ENCODE measurements around the gene ADA. TPM values are rescaled to one million over a fixed set of nuclear protein-coding genes. Genes with fewer than 3 reads are reported as not detected.

ADA gene
- total RNA-seq, 1 donor from 2014 or later: 72.3 TPM

DNA sequence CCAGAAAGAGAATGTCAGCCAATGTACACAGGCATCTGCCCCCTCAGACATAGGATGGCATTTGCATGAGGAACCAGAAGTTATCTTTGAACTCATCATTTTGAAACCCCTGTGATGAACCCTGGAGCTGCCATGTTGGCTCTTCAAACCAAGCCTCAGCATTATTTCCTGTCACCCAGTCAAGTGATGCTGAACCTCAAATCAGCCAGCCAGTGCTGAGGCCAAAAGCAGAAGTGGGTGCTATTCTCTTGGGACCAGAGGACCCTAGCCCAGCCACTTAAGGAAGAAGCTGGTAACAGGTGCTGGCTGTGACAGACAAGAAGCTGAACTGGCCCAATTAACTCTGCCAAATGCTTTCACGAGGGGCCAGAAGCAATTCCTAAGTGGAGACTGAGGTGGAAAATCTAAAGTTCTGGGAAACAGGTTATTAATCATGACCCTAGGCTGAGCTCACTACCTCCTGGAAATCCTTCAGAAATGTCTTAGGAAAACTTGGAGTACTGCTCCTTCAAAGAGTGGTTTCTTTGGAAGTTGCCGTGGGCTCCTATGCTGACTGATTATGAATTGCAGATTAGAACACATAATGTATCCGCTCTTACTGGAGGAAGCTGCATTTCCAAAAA lies 65.1 kb downstream of the ADA start:
- TF ChIP-seq, protein P1, sequence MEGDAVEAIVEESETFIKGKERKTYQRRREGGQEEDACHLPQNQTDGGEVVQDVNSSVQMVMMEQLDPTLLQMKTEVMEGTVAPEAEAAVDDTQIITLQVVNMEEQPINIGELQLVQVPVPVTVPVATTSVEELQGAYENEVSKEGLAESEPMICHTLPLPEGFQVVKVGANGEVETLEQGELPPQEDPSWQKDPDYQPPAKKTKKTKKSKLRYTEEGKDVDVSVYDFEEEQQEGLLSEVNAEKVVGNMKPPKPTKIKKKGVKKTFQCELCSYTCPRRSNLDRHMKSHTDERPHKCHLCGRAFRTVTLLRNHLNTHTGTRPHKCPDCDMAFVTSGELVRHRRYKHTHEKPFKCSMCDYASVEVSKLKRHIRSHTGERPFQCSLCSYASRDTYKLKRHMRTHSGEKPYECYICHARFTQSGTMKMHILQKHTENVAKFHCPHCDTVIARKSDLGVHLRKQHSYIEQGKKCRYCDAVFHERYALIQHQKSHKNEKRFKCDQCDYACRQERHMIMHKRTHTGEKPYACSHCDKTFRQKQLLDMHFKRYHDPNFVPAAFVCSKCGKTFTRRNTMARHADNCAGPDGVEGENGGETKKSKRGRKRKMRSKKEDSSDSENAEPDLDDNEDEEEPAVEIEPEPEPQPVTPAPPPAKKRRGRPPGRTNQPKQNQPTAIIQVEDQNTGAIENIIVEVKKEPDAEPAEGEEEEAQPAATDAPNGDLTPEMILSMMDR (IDR thresholded peaks at IDR 0.05): no peak
- peak overlapping the region; percentile 96 for H3K27ac Mint-ChIP-seq
- H3K4me3 Mint-ChIP-seq: peak overlapping the region; percentile 94
- intact Hi-C loops (cut with micrococcal nuclease): loop anchor here (1.0 to 5.0 kb wide), 9 partner anchors 8 to 904 kb away; partner anchors contain the start of genes ADA, OSER1 and SERINC3
- H3K27me3 Mint-ChIP-seq: no peaks in the 10 kb centered on the region
- POLR2A ChIA-PET: interaction anchor here (0.5 to 5.3 kb wide), 14 partner anchors 9 to 1128 kb away, joined by 3 to 154 read pairs (median 14); partner anchors contain the start of genes ADA, SERINC3, STK4 and TTPAL
- peaks cover 89% of the 10 kb centered on the region for H3K4me1 Mint-ChIP-seq
- DNase-seq (peak; percentile 62), ATAC-seq (ENCODE audit: low read depth) (peak; percentile 77)
- H3K9me3 Mint-ChIP-seq: no peaks in the 10 kb centered on the region
- H3K36me3 Mint-ChIP-seq (ENCODE audit: low read depth): peaks cover 77% of the 10 kb centered on the region
- CTCF ChIA-PET: interaction anchor here (0.7 to 5.0 kb wide), 6 partner anchors 9 to 850 kb away, joined by 3 to 46 read pairs (median 15); no protein-coding TSS in a partner anchor

DNA sequence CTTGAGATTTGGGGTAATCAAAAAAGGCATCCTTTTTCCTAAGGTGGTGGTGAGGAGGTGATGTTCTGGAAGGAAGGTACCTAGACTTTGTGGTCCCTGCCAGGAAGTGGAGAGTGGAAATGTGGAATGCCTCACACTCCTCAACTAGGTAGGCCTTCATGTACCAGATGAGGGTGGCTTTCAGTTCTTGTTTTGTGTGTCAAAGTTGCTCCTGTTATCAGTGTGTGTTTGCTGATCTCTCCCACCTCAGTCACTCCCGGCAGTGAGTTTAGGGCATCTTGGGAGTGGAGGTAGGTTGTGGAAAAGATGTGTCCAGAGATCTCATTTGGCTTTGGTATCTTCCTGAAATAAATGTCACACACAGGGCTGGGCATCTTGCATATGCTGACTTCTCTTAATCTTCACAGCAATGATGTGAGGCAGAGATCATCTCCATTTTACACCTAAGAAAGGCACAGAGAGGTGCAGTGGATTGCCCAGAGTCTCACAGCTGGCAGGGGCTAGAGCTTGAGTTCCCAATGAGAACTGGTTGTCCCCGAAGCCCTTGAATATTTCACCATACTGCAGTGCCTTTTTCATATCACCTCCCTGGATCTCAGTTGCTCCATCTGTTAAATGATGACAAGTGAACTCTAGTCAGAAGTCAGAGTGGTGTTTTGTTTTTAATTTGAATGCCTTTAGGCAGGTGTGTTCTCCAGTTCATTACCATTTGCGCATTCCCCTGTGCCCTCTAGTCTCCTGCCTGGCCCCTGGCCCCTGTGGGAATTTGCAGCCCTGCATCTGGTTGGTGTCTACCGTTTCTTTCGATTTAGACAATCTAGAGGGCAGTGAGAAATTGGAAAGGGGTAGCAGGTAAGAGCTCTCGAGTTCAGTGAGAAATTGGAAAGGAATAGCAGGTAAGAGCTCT lies 66.2 kb downstream of the ADA start:
- ATAC-seq (ENCODE audit: low read depth): peak; percentile 4
- CTCF ChIA-PET: interaction anchor here (0.9 to 5.0 kb wide), 6 partner anchors 9 to 851 kb away, joined by 3 to 46 read pairs (median 15); no protein-coding TSS in a partner anchor
- H3K4me3 Mint-ChIP-seq: peak overlapping the region; percentile 94
- no peaks in the 10 kb centered on the region for H3K9me3 Mint-ChIP-seq
- DNase-seq: no peak
- TF ChIP-seq, protein P1 (IDR thresholded peaks at IDR 0.05): no peak
- no peaks in the 10 kb centered on the region for H3K27me3 Mint-ChIP-seq
- peaks cover 89% of the 10 kb centered on the region for H3K4me1 Mint-ChIP-seq
- peak overlapping the region; percentile 96 for H3K27ac Mint-ChIP-seq
- H3K36me3 Mint-ChIP-seq (ENCODE audit: low read depth): peaks cover 66% of the 10 kb centered on the region
- intact Hi-C loops (cut with micrococcal nuclease): loop anchor here (2.0 to 5.0 kb wide), 2 partner anchors 381 to 903 kb away; partner anchors contain the start of gene STK4
- POLR2A ChIA-PET: interaction anchor here (0.5 to 5.3 kb wide), 13 partner anchors 8 to 1127 kb away, joined by 3 to 154 read pairs (median 14); partner anchors contain the start of genes ADA, SERINC3 and STK4

DNA sequence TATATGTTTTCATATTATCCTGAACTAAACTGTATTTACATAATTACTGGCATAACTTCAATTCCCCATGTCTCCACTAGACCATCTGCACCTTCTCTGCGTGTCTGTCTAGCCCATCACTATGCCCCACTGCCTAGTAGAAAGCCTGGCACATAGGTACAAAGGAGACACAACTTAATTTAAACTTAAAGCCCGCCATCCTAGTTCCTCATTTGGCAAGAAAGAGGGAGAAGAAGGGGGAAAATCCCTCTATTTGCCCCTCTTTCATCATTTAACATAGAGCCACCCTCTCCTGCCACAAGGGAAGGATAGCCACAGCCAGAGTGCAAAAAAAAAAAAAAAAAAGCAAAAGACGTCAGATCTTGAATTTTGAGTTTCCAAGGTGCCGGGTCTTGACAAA lies 67.3 kb downstream of the ADA start:
- Mint-ChIP-seq H3K27me3 (no peaks in the 10 kb centered on the region), H3K4me1 (peaks cover 90% of the 10 kb centered on the region), H3K36me3 (ENCODE audit: low read depth) (peaks cover 57% of the 10 kb centered on the region), H3K4me3 (peak overlapping the region; percentile 94), H3K9me3 (no peaks in the 10 kb centered on the region), H3K27ac (peak overlapping the region; percentile 96)
- ChIA-PET POLR2A (interaction anchor here (0.6 to 5.3 kb wide), 7 partner anchors 8 to 468 kb away, joined by 3 to 154 read pairs (median 8); partner anchors contain the start of gene ADA), CTCF (interaction anchor here (1.0 to 5.0 kb wide), 3 partner anchors 8 to 26 kb away, joined by 7 to 46 read pairs (median 14); no protein-coding TSS in a partner anchor)
- no peak for DNase-seq
- ATAC-seq (ENCODE audit: low read depth): peak; percentile 22
- TF ChIP-seq, protein P1 (IDR thresholded peaks at IDR 0.05): no peak
- intact Hi-C loops (cut with micrococcal nuclease): loop anchor here (2.0 to 5.0 kb wide), 2 partner anchors 303 to 383 kb away; partner anchors contain the start of genes STK4 and YWHAB

DNA sequence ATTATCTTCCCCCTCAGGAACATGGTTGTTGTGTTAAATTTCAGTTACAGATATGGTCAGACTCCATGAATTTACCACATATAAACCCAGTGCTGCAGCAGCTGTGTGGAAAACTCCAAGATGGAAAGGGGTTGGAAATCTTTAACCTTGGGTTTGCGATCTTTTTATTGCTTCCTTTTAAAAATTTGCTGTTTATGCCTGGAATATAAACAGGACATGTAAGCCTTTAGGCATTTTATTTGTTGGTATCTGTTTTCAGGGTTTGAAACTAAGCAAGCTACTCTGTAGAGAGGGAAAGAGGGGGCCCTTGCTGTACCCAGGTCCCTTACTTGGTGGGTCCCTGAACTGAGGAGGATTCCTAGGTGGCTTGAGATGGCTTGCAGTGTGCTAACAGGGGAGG lies 68.3 kb downstream of the ADA start:
- CTCF ChIA-PET: interaction anchor here (1.0 to 2.7 kb wide), 3 partner anchors 15 to 27 kb away, joined by 7 to 9 read pairs (median 8); no protein-coding TSS in a partner anchor
- no peak for DNase-seq
- TF ChIP-seq, protein P1 (IDR thresholded peaks at IDR 0.05): no peak
- Mint-ChIP-seq H3K36me3 (ENCODE audit: low read depth) (peaks cover 47% of the 10 kb centered on the region), H3K27ac (peak overlapping the region; percentile 96), H3K4me3 (peak overlapping the region; percentile 94), H3K4me1 (peaks cover 83% of the 10 kb centered on the region), H3K9me3 (no peaks in the 10 kb centered on the region), H3K27me3 (no peaks in the 10 kb centered on the region)
- POLR2A ChIA-PET: interaction anchor here (0.7 to 2.4 kb wide), 14 partner anchors 8 to 395 kb away, joined by 3 to 20 read pairs (median 6); partner anchors contain the start of genes ADA and SERINC3
- intact Hi-C loops (cut with micrococcal nuclease): loop anchor here (5.0 kb wide), 1 partner anchor 304 kb away; the partner anchor contains the start of gene YWHAB
- no peak for ATAC-seq (ENCODE audit: low read depth)
